ENCODE measurements around the gene ABCB10.
"Not testable (repeated sequence)": the region's sequence is repeated elsewhere in the genome, so short reads cannot be mapped to it uniquely, and the experiment has no call there.

- not testable (repeated sequence) for TF ChIP-seq CTCF (IDR thresholded peaks at IDR 0.05; ENCODE audit: insufficient read depth, low read length, poor library complexity, severe bottlenecking); EZH2phosphoT487 (conservative IDR thresholded peaks at IDR 0.05; ENCODE audit: low read length)
Measured at GRCh38 chr1:229475859-229476258, 82.6 kb downstream of the ABCB10 start.

Measured in SU-DHL-6 (cell line).